ENCODE measurements around the gene SET. TPM values are rescaled to one million over a fixed set of nuclear protein-coding genes. Genes with fewer than 3 reads are reported as not detected.
A peak's percentile ranks its signal among the peaks of the same experiment; 100 is the strongest.

SET gene
- total and polyA plus RNA-seq, 2 of the 8 experiments (the other 6 are each of a cell fraction or from before 2014, with no cell fraction given): 466 to 1,345 TPM

DNA sequence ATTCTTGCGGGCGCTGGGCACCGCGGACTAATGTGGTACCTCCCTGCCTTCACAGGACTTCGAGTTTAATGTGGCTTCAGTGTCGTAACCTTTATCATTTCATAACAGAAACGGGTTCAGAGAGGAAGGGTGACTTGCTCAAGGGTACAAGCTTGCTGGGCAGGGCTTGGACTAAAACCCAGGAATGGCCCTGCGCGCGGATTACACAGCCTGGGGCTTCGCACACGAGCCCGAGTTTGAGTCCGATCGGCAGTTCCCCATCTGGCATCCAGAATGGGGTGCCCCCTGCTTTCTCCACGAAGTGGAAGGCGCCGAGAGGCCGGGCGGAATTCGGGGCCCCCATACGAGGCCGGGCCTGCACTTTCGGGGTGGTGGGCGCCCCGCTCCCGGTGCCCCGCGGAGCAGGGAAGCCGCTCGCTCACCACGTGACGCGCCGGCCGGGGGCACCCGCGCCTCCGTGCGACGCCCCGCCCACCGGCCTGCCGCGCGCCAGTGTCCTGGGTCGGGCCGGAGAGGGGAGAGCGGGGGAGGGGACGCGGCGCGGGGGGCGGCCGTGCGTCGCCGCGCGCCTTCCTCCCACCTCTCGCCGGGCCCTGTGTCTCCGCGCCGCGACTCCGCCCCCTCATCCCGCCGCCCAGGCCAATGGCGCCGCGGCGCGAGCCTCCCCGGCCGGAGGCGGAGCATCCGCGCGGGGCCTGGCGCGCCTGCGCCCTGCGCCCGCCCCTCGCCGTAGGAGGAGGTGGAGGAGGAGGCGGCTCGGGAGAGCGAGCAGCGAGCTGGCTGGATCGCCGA, at the start of gene SET (continued):
- no peak for TF ChIP-seq RNF2 (IDR thresholded peaks at IDR 0.05; ENCODE audit: borderline replicate concordance, low read depth, low read length, missing control alignments, poor library complexity, severe bottlenecking)
- TF ChIP-seq NRF1 (IDR thresholded peaks at IDR 0.05; ENCODE audit: low read depth, low read length): peak; percentile 41

All from H1 (cell line).